CD4-positive, alpha-beta T cell treated with Interferon alpha-2 for 1 hour (primary cell): ENCODE results near the gene CAD.

Source experiments
- DNase-seq, 2 donors: peaks; one replicate each; pipeline ENCODE4 v3.0.0-alpha.2; 2020 to 2022

CAD gene

GRCh38 chr2:27231921-27232320, 14.8 kb downstream of the CAD start:
- DNase-seq, result no peak

GRCh38 chr2:27233341-27233740, 16.2 kb downstream of the CAD start:
- no peak for DNase-seq

GRCh38 chr2:27236136-27236535, 19.0 kb downstream of the CAD start:
- no peak for DNase-seq

- no peak for DNase-seq
These were observed 19.5 kb downstream of the CAD start for GRCh38 chr2:27236626-27237025.

GRCh38 chr2:27237341-27237945, 20.3 kb downstream of the CAD start:
- no peak for DNase-seq

GRCh38 chr2:27238976-27239375, 21.8 kb downstream of the CAD start:
- no peak for DNase-seq

GRCh38 chr2:27240406-27240805, 23.2 kb downstream of the CAD start:
- no peak for DNase-seq

- peak in 1 of 2 donors; percentile 14 for DNase-seq
These were observed 24.8 kb downstream of the CAD start for GRCh38 chr2:27241761-27242613.

GRCh38 chr2:27242614-27242951, 25.4 kb downstream of the CAD start:
- DNase-seq, result no peak

- no peak for DNase-seq
These were observed 26.4 kb downstream of the CAD start for GRCh38 chr2:27243391-27244130.

GRCh38 chr2:27245116-27245515, 27.9 kb downstream of the CAD start:
- no peak for DNase-seq

- DNase-seq, result no peak
These were observed 28.5 kb downstream of the CAD start for GRCh38 chr2:27245626-27246025.

- DNase-seq, result no peak
These were observed 30.7 kb downstream of the CAD start for GRCh38 chr2:27247893-27248292.

- no peak for DNase-seq
These were observed 32.2 kb downstream of the CAD start for GRCh38 chr2:27249159-27249890.

- peak; percentile 27 to 43 for DNase-seq
These were observed 32.9 kb downstream of the CAD start for GRCh38 chr2:27249891-27250651.

- DNase-seq, result no peak
These were observed 33.6 kb downstream of the CAD start for GRCh38 chr2:27250652-27251379.

- no peak for DNase-seq
These were observed 34.6 kb downstream of the CAD start for GRCh38 chr2:27251766-27252165.

GRCh38 chr2:27255187-27255586, 38.0 kb downstream of the CAD start:
- no peak for DNase-seq

GRCh38 chr2:27255660-27256059, 38.5 kb downstream of the CAD start:
- DNase-seq, result no peak

- no peak for DNase-seq
These were observed 39.8 kb downstream of the CAD start for GRCh38 chr2:27256855-27257454.

- DNase-seq, result no peak
These were observed 40.9 kb downstream of the CAD start for GRCh38 chr2:27258051-27258450.
